NCI-H510A treated with DMSO at 0.1 percent for 48 hours (cell line): Measurements from ENCODE around the gene SARM1.

Experiments
- DNase-seq: peaks from one replicate; lab custom pipeline; 2025; lab: John Stamatoyannopoulos, UW

SARM1 gene

DNA sequence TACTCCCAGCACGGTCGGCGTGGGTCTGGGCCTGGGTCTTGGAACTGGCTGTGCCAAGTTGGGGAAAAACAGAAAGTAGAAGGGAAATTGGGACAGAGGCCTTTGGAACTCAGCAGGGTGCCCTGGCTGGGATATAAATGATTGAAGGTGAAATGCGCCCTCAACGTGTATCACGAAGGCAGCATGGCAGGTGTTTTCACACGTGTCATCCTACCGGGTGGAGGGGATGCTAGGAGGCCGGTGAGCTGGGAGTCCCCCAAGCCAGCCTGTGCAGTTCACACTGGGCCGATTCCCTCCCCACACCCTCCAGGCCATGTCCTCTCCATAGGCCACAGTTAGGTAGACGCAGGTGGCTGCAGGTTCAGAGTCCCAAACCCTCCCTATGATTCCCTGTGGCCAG lies 30.0 kb upstream of the SARM1 start:
- DNase-seq = no peak

DNA sequence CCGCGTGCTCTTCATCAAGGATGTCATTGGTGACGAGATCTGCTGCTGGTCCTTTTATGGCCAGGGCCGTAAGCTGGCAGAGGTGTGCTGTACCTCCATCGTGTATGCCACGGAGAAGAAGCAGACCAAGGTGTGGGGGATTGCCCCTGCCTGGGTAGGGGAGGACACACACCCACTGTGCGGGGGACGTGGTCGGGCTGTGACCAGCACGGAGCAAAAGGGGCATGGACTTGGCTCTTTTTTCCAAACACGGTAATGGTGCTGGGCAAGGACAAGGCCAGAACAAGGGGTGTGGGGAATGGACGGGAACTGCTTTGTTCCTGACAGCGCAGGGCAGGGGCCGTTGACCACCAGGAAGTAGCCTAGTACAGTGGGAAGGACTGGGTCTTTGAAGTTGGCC lies 29.2 kb upstream of the SARM1 start:
- no peak for DNase-seq

DNA sequence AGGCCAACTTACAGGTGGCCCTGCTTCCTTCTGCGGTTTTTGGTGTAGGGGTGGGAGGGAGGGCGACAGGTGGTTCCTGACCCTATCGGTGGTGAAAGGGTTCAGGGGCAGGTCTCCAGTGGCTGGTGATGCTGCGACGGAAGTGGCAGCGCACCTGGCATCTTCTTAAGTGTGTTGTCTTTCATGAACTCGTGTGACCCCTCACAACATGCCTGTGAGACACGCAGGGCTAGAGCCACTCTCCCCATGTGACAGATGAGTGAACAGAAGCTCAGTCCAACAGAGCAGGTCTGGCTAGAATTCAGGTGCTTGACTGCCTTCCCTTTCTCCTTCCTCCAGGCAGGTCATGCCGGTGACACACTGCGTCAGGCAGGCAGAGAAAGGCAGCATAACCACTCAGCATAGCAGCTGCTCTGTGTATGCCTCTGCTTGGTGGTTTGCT lies 28.0 kb upstream of the SARM1 start:
- DNase-seq = peak; percentile 59

DNA sequence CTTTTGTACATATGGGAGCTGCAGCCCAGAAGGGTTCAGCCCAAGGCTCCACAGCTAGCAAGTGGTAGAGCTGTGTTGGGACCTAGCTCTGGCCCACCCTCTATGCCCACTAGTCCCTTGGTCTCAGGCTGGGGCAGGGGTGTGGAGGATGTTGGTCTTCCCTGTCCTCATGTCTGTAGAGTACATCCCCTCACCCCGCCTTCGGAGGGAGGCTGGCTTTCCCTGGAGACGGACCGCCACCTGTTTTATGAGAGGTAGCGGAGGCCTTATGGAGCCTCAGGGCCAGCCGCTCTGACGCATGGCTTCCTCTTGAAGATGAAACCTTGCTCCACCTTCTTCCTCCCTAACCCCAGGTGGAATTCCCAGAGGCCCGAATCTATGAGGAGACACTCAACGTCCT lies 27.5 kb upstream of the SARM1 start:
- no peak for DNase-seq

DNA sequence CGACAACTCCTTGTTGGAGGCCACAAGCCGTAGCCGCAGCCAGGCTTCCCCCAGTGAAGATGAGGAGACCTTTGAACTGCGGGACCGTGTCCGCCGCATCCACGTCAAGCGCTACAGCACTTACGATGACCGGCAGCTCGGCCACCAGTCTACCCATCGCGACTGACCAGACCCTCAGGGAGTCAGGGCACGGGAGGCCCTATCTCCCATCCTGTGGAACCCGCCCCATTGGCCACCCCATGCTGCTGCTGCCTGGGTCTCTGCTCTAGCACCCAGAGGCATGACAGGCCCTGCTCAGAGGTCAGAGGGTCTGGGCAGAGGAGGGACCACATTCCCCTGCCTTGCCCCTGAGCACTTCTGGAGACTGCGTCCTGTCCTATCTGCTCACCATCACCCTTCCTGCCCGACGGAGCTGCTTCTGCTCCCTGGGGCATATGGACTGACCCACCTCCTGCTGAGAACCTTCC lies 27.0 kb upstream of the SARM1 start:
- no peak for DNase-seq

DNA sequence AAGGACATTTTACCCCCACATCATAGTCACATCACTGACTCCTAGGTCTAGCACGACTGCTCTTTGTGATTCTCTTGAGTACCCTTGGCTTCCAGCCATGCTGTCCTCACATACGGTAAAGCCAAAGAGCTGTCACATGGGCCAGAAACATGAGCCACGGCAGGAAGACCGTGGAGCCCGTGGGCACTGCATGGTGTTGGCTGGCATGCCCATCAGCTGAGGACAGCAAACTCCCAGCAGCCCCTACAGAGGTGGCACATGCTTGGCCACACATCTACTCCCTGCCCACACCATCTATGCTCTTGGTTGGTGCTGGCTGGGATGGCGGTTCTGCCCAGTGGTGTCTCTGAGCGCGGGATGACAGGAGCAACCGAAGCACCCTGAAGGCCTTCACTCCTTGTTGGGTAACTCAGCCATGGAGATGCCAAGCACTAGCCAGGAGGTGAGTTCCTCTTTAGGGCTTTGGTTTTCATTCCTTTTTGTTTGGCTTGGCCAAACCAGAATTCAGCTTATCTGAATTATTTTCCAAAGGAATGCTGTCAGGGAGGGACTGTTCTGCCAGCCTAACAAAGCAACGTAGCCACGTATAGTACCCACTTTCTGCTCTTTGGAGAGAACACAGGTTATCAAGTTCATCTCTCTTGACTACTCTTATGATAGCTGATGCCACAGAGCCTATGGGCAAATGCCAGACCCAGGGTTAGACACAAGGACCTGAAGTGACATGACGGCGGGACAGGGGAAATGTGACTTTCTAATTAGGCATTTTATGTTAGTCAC lies 25.9 kb upstream of the SARM1 start:
- DNase-seq = no peak

DNA sequence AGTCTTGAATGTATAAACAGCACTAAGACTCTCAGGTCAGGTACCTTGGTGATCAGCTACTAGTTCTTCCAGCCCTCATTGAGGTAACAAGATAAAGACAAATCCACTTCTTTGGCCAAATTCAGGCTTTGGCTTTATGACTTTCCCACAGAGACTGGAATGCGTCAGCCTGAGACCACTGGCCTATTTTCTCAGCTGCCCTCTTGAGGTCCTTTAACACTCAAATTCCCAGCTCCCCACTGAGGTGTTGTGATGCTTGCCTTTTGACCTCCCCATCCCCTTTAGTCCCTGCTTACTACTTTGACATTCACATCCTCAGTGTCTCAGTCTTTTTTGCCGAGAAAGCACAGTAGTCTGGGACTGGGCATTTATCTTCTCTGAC lies 25.3 kb upstream of the SARM1 start:
- DNase-seq = no peak

DNA sequence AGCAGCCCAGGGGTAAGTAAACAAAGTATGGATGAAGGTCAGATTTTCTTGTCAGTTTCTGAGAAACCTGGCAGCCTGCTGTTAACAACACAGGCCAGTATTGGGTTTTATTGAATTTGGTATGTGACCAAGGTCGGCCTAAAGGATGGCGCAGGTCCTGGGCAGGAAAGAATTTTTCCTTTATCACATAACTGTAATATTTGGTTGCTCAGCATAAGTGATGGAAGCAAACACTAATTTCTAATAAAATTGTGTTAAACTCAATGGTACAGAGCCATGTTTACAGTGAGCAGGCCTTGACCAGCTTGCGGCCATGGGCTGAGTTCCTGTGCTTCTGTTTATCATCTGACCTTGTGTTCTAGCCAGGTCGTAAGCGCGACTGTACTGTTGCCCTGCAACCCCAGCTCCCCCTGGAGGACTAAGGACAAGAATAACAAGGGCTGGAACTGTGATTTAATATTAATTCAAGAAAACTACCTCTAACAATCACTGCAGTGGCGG lies 24.7 kb upstream of the SARM1 start:
- DNase-seq = no peak

DNA sequence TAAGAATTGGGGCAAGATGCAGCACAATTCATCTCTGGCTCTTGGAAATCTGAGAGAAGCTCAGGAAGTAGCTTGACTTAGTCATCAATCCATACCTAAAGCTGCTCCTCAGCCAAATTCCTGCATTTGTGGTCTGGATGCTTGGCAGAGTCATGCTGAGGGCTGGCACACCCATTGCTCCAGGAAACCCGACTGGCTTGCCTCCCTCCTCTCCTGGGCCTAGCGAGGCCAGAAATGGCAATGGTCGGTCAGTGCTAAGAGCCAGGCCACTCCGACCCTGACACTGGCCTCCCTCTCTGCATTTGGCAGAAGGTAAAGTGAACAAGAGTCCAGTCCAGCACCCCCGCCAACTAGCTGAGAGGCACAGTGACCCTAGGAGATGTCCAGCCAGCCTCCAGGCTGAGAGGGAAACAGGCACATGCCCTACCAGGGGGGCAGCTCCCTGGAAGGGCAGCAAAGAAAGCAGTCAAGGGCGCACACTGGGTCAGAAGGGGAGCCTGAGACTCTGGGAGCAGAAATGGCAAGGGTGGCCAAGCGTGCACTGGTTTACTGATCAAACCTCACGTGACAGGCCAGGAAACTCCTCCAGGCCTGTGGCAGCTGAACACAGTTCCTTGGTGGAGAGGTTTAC lies 24.1 kb upstream of the SARM1 start:
- DNase-seq = no peak

DNA sequence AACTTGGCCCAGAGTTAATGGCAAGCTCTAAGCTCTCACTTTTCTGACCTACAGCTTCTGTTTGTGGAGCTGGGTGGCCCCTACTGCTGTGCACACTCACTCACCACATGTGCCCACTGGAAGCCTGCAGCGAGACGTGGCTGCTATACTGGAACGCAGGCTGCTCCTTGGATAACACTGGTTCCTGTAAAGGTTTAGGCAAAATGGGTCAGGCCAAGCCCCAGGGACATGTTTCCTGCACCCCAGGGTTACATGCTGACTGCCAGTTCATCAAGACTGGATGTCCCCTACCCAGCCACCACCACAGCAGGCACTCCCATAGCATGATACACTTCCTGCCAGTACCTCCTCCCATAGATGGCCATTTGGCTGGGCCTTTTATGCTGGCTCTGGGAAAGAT lies 22.5 kb upstream of the SARM1 start:
- DNase-seq = no peak

DNA sequence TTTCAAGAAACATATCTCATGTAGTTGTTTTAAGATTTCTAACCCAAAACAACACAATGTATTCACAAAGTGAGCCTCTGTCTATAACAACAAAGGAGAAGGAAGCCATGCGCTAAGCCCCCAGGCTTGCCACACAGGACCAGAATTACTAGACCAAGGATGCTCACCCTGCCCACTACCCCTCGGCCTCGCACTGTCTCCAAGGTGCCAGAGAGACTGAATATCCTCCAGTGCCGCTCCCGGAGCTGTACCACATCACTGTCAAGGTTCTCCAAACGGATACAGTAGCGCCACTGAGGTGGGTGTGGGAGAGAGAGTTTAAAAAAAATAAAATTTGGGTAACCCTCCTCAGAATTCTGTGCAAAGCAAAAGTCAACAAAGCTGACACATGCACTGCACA lies 21.2 kb upstream of the SARM1 start:
- DNase-seq = no peak

DNA sequence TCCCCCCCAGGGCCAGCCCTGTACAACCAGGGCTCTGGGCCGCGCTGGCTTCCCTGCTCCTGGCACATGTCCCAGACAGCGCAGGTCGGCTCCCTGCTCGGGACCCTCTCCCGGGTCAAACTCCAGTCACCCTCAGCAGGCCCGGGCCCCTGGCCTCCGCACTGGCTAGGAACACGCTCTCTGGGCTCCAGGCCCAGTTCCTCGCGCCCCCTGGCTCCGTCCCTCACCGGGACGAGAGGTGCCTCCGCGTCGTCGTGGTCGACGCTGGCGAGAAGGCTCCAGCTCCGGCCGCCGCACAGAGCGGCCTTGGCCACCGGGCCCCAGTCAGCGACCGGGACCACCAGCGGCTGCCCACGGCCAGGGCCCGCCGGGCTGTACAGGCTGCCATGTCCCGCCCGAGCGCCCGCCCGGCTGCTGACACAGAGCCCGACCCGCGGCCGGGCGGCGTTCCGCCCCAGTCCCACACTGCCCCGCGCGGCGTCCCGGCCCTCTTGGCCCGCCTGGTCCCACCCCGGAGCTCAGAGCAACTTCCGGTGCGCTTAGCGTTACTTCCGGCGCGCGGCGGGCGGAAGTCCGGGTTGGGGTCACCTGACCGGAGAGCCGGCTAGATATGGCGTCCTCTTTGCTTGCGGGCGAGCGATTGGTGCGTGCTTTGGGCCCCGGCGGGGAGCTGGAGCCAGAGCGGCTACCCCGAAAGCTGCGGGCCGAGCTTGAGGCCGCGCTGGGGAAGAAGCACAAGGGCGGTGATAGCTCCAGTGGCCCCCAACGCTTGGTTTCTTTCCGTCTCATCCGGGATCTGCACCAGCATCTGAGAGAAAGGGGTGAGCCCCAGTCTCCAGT lies 14.2 kb upstream of the SARM1 start, which contains the start of gene POLDIP2:
Gene POLDIP2, minus strand, starts transcription at position 467 of the 840 bp plus-strand sequence. Its CDS starts 79 bp downstream, at position 388.
- peak; percentile 83 for DNase-seq

DNA sequence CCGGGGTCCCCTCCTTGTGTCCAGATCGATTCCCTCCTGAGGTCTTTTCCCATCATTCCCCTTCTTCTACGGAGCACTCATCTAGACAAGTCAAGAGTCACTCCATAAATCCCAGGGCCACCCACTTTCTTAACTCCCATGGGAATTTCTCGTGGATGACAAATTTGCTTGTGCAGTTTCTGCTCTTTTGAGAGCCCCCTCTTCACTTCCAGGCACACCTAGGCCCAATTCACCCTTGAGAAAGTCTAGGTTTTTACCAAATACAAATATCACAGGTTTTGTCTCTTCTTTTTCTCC lies 13.6 kb upstream of the SARM1 start:
- DNase-seq = no peak

DNA sequence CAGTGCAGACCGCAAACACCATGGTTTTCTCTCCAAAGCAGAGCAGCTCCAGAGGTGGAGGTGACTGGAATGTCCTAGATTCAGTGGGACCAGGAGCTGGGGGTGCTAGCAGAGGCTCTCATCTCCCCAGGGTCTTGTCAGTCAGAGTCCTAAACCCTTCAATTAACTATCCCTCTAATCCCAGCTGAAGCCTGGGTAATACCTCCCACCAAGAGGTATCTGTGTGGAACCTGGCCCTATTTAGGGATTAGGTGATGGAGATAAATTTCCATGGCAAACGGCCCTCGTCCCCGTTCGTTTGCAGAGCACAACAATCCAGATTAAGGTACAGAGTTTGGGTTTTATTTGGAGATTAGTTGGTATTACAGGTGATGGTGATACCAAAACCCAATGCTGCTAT lies 8.3 kb upstream of the SARM1 start:
- no peak for DNase-seq

DNA sequence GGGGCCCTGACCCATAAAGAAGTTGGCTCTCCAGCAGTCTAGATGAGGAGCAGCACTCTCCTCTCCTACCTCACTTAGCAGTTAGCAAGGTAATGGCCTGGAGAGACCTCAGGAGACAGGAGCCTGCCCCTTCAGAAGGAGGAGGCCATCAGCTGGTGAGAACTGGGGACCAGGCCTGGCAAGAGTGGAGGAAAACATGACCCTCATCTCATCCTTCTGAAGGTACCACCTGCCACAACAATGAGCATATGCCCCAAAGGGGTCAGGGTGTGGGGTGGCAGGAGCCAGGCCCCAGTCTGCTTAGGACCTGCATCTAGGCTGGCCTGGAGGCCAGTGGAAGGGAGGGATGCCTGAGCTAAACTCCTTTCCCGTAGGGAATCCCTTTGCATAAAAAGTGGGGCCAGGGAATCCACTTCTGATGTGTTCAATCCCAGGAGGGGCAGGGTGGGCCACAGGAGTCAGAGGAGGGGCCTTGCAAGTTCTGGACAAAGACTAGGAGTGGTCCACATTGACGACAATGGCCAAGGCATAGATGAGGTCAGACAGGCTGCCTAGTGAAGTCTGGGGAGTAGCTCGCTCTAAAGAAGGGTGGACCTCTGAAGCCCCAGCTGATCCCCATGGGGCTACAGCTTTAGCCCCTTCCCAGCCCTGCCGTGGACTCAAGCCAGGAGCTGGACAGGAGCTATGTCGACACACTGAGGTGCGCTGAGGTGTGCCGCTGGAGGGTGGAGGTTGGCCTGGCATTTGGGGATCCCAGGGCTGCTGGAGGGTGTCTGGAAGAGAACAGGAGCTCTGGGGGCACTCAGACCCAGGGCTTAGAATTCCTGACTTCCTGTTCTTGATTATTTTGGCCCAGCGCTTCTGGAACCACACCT lies 7.5 kb upstream of the SARM1 start:
- no peak for DNase-seq

DNA sequence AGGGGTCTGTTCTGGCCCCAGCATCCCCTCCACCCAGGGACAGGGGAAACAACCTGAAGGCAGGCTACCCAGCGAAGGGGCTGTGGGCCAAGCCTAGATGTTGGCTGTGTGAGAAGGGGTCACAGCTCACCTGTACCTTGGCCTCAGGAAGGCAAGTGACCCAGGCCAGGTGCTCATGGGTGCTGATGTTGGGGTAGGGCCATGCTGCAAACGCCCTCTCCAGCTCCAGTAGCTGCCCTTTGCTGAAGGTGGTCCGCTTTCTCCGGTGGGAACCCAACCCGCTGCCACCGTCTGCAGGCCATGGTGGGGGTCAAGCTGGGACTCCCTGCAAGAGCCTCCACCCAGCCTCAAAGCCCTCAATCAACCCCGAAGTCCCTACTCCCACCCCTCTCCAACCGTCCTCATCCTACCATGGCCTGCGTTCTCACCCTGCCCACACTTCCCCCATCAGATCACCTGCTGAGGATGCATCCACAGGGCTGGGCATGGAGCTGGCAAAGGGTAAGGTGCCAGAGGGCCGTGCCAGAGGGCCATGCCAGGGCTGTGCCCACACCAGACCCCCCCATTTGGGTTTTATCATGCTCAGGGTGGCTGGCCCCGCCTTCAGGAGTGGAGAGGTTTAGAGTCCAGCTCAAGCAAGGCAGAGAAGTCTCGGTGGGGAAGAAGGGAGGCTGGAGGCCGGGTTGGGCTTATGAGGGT lies 6.7 kb upstream of the SARM1 start, which contains the start of gene SEBOX:
Gene SEBOX, minus strand, starts transcription at position 535 of the 699 bp plus-strand sequence. Its CDS starts 48 bp downstream, at position 487.
- DNase-seq = no peak

DNA sequence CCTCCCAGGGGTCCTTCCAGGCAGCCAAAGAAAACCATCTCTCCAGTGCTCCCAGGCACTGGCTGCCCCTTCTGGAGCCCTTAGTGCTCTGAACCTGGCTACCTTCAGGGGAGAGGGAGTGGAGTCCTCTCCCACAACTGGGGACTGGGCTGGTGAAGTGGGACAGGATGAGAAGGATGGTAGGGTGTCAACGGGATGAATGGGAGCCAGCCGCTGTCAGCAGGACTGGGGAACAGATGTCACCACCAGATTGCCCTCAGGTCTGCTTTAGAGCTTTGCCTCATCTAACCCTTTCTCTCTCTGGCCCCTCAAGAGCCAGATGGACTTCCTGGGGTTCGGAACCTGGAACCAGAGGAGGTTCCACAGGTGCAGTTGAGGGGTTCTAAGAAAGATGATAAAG lies 6.0 kb upstream of the SARM1 start:
- no peak for DNase-seq

DNA sequence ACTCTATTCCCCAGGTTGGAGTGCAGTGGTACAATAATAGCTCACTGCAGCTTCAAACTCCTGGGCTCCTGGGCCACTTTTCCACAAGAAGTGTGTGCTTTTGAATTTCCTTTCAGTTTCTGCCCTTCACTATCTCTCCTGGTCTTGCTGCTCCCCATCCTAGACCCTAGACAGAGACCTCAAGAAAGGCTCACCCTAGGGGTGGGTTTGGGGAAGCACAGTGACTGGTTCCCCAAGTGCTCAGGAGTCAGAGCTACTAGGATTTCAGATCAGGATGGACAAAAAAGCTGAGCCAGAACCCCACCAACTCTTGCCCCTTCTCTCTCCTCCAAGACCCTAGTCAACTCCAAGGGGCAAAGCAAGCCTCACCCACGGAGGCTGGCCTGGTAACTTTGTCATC lies 4.9 kb upstream of the SARM1 start:
- DNase-seq = no peak

DNA sequence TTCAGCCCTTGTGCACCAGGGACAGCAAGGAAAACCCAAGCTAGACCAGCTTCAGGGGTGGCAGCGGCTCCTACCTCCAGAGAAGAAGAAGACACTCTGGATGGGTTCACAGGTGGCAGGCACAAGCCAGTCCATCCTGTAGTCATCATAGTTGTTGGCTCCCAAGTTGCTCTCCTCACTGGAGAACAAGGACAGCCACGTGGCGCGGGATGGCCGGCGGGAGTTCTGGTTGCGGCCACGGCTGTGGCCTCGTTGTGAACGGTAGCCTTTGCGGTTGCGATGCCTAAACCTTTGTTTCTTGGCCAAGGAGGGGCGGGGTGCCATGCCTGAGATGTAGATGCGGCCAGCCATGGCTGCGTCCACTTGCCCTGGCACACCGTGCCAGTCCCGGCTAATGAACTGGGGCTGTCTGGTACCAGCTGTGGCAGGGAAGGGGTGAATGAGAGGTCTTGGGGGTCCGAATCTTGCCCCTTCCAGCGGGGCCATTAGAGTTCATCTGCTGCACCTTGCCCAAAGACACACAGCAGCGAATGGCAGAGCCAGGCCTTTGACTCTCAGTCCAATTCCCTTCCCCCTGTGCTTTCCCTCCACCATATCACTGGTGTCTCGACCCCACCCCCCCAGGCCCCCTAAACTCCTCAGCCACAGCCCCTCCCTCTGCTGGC lies 3.7 kb upstream of the SARM1 start:
- DNase-seq = no peak

DNA sequence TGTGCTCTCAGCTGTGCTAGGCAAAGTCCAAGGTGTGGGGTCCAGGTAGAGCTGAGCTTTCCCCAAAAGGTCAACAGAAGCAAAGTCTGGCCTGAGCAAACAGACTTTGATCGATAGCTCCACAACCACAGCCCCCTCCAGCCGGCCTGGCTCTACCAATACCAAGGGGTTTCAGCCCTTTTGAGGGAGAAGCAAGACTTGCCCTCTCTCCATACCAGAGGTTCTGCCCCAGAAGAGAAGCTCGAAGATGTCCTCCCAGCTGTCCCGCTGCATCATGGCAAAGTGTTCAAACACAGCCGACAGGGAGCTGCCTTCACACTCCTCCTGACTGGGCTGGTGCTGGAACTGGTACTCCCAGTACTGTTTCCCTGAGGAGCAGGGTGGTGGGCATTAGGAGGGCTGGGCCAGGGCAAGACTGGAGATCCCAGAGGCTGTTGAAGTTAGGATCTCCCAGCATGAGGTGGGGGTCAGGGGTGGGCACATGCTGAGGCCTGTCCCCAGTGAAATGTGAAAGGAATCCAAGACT lies 3.1 kb upstream of the SARM1 start:
- no peak for DNase-seq
